Inferior parietal cortex (tissue), 1 donor: ENCODE data around the gene PXMP4.
"Not testable (repeated sequence)": the region's sequence is repeated elsewhere in the genome, so short reads cannot be mapped to it uniquely, and the experiment has no call there.

Experiments
- DNase-seq: peaks from one replicate; pipeline ENCODE4 v3.0.0-alpha.2; 2016; ENCODE audit errors: extremely low spot score

Gene PXMP4

GRCh38 chr20:33703498-33704137 is 16.5 kb downstream of the PXMP4 start:
- no peak for DNase-seq

GRCh38 chr20:33702861-33703260 is 17.2 kb downstream of the PXMP4 start:
- DNase-seq: peak; percentile 60

- no peak for DNase-seq
These were observed 18.3 kb downstream of the PXMP4 start for GRCh38 chr20:33701629-33702450.

GRCh38 chr20:33700696-33701441 is 19.2 kb downstream of the PXMP4 start:
- not testable (repeated sequence) for DNase-seq

GRCh38 chr20:33698966-33699365 is 21.1 kb downstream of the PXMP4 start:
- DNase-seq: not testable (repeated sequence)

GRCh38 chr20:33697129-33697528 is 23.0 kb downstream of the PXMP4 start:
- DNase-seq: peak; percentile 77

- DNase-seq: no peak
These were observed 23.7 kb downstream of the PXMP4 start for GRCh38 chr20:33696448-33696847.

- DNase-seq: no peak
These were observed 25.5 kb downstream of the PXMP4 start for GRCh38 chr20:33694639-33695012.

GRCh38 chr20:33693741-33694638 is 26.1 kb downstream of the PXMP4 start:
- peak; percentile 47 for DNase-seq

GRCh38 chr20:33693289-33693688 is 26.8 kb downstream of the PXMP4 start:
- DNase-seq: no peak

GRCh38 chr20:33689973-33690372 is 30.1 kb downstream of the PXMP4 start:
- DNase-seq: peak; percentile 57

GRCh38 chr20:33689493-33689892 is 30.6 kb downstream of the PXMP4 start:
- no peak for DNase-seq

GRCh38 chr20:33688938-33689424 is 31.1 kb downstream of the PXMP4 start:
- no peak for DNase-seq

GRCh38 chr20:33687993-33688937 is 31.8 kb downstream of the PXMP4 start:
- DNase-seq: no peak

GRCh38 chr20:33687370-33687915 is 32.7 kb downstream of the PXMP4 start:
- DNase-seq: no peak

- DNase-seq: no peak
These were observed 33.1 kb downstream of the PXMP4 start for GRCh38 chr20:33686984-33687366.

- DNase-seq: peak; percentile 91
These were observed 33.8 kb downstream of the PXMP4 start, which contains the start of gene E2F1 for GRCh38 chr20:33686100-33686983. Gene E2F1, minus strand, starts transcription at chr20:33686385. Its CDS starts 121 bp downstream, at chr20:33686264.

- no peak for DNase-seq
These were observed 34.6 kb downstream of the PXMP4 start for GRCh38 chr20:33685328-33686099.
